Esophagus mucosa (tissue), 1 donor: ENCODE measurements around the gene MINDY3. TPM values are rescaled to one million over a fixed set of nuclear protein-coding genes. Genes with fewer than 3 reads are reported as not detected.
A peak's percentile ranks its signal among the peaks of the same experiment; 100 is the strongest.
"Not testable (repeated sequence)": the region's sequence is repeated elsewhere in the genome, so short reads cannot be mapped to it uniquely, and the experiment has no call there.

Experiments
- ATAC-seq: fragments of 200-7000 bp; cut with Tn5 transposase; one replicate; pipeline ENCODE4 v1.9.1; 2020
- total RNA-seq: library from RNA; stranded (reverse); gene quantifications from one replicate; pipeline ENCODE4 v1.2.4, GENCODE V29; 2023
- donor health status: DM: yes; HTN: yes; CAD: no.

MINDY3 gene
- total RNA-seq, 1 donor from 2014 or later, result 15.3 TPM

- not testable (repeated sequence) for ATAC-seq
Measured at GRCh38 chr10:15774534-15774933, 85.8 kb downstream of the MINDY3 start.

- no peak for ATAC-seq
Measured at GRCh38 chr10:15764892-15765454, 95.3 kb downstream of the MINDY3 start.

- no peak for ATAC-seq
Measured at GRCh38 chr10:15763006-15763405, 97.3 kb downstream of the MINDY3 start.

GRCh38 chr10:15762239-15762638 lies 98.1 kb downstream of the MINDY3 start:
- not testable (repeated sequence) for ATAC-seq

- ATAC-seq, result not testable (repeated sequence)
Measured at GRCh38 chr10:15761224-15761623, 99.1 kb downstream of the MINDY3 start.

GRCh38 chr10:15760681-15761080 lies 99.6 kb downstream of the MINDY3 start:
- ATAC-seq, result no peak

- ATAC-seq, result no peak
Measured at GRCh38 chr10:15759265-15759664, 101.0 kb downstream of the MINDY3 start.

- ATAC-seq, result no peak
Measured at GRCh38 chr10:15758618-15759017, 101.7 kb downstream of the MINDY3 start.

- ATAC-seq, result no peak
Measured at GRCh38 chr10:15754937-15755336, 105.4 kb downstream of the MINDY3 start.

- ATAC-seq, result no peak
Measured at GRCh38 chr10:15751046-15751445, 109.3 kb downstream of the MINDY3 start.

GRCh38 chr10:15748126-15748525 lies 112.2 kb downstream of the MINDY3 start:
- ATAC-seq, result no peak

GRCh38 chr10:15747632-15748031 lies 112.7 kb downstream of the MINDY3 start:
- ATAC-seq, result no peak

- no peak for ATAC-seq
Measured at GRCh38 chr10:15745751-15746150, 114.6 kb downstream of the MINDY3 start.

GRCh38 chr10:15744217-15744865 lies 116.0 kb downstream of the MINDY3 start:
- ATAC-seq, result peak; percentile 20

GRCh38 chr10:15743443-15743842 lies 116.9 kb downstream of the MINDY3 start:
- no peak for ATAC-seq

GRCh38 chr10:15742836-15743235 lies 117.5 kb downstream of the MINDY3 start:
- ATAC-seq, result no peak

- no peak for ATAC-seq
Measured at GRCh38 chr10:15742102-15742501, 118.2 kb downstream of the MINDY3 start.

- ATAC-seq, result no peak
Measured at GRCh38 chr10:15741581-15741980, 118.7 kb downstream of the MINDY3 start.

GRCh38 chr10:15740261-15740660 lies 120.0 kb downstream of the MINDY3 start:
- no peak for ATAC-seq

- ATAC-seq, result no peak
Measured at GRCh38 chr10:15739254-15739970, 120.9 kb downstream of the MINDY3 start.

GRCh38 chr10:15738270-15738925 lies 121.9 kb downstream of the MINDY3 start:
- no peak for ATAC-seq

- no peak for ATAC-seq
Measured at GRCh38 chr10:15737656-15738055, 122.7 kb downstream of the MINDY3 start.

GRCh38 chr10:15735763-15736162 lies 124.5 kb downstream of the MINDY3 start:
- no peak for ATAC-seq
